Sigmoid colon (tissue), 4 donors: Measurements from ENCODE around the gene TMEM208.

ENCODE experiments used
- POLR2AphosphoS5 ChIP-seq, 4 donors: sonication (generic); formaldehyde crosslinking; IDR thresholded peaks; one replicate each; pipeline ENCODE4 v1.6.1; 2017; ENCODE audit warnings: antibody characterized with exemption in 4 of 4
- TF ChIP-seq, protein P1 (sequence below), 4 experiments: fragments of 450-650 bp in 3 of 4; fragments of 200-600 bp in 1 of 4; IDR thresholded peaks; one replicate each; pipeline ENCODE4 v1.5.1; 2016 to 2019; ENCODE audit warnings: antibody characterized with exemption in 4 of 4, mild to moderate bottlenecking in 3 of 4, moderate library complexity in 2 of 4

DNA sequence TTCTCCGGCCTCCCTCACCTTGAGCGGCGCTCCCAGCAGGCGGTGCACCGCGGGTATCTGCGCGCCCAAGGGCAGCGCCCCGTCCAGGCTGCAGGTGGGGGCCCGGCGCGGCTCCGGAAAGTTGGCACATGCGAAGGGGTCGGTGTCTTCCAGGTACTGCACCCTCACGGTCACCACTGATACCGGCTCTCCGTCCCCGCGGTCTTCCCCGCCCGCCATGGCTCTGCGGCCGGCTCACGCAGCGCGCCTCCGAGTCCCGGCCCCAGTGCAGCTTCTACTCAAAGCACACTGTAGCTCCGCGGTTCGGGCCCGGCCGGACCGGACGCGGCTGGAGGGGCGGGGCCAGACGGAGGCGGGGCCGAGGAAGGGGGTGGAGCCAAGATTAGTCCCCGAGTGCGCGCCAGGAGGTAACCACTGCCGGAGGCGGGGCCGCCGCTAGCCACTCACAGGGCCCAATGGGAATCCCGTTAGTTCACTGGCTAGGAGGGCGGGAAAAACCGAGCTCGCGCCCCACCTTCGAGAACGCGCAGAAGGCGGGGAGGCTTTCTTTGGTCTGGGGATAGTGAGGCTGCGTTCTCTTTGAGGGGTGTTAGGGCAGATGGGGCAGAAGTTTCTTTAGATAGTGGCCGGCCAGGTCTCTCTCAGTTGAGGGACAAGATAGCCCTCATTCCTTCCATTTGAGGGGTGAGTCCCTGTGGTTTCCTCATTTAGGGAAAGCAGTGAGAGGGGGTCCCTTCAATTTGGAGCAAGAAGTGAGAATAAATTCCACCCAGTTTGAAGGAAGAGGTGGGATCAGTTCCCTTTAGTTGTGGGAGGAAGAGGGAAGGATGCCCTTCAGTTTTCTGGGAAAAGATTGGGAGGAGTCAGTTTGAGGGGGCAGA lies 20.5 kb downstream of the TMEM208 start, which contains the start of gene FHOD1:
- TF ChIP-seq, protein P1, sequence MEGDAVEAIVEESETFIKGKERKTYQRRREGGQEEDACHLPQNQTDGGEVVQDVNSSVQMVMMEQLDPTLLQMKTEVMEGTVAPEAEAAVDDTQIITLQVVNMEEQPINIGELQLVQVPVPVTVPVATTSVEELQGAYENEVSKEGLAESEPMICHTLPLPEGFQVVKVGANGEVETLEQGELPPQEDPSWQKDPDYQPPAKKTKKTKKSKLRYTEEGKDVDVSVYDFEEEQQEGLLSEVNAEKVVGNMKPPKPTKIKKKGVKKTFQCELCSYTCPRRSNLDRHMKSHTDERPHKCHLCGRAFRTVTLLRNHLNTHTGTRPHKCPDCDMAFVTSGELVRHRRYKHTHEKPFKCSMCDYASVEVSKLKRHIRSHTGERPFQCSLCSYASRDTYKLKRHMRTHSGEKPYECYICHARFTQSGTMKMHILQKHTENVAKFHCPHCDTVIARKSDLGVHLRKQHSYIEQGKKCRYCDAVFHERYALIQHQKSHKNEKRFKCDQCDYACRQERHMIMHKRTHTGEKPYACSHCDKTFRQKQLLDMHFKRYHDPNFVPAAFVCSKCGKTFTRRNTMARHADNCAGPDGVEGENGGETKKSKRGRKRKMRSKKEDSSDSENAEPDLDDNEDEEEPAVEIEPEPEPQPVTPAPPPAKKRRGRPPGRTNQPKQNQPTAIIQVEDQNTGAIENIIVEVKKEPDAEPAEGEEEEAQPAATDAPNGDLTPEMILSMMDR (IDR thresholded peaks at IDR 0.05) = no peak
- peak; percentile 75 to 94 (median 88) for TF ChIP-seq POLR2AphosphoS5 (IDR thresholded peaks at IDR 0.05)
